Measurements from ENCODE around the gene FAM3D. TPM values are rescaled to one million over a fixed set of nuclear protein-coding genes. Genes with fewer than 3 reads are reported as not detected.

The FAM3D gene
- polyA plus RNA-seq, 3 donors = 0.28 to 1.9 (median 0.71) TPM

DNA sequence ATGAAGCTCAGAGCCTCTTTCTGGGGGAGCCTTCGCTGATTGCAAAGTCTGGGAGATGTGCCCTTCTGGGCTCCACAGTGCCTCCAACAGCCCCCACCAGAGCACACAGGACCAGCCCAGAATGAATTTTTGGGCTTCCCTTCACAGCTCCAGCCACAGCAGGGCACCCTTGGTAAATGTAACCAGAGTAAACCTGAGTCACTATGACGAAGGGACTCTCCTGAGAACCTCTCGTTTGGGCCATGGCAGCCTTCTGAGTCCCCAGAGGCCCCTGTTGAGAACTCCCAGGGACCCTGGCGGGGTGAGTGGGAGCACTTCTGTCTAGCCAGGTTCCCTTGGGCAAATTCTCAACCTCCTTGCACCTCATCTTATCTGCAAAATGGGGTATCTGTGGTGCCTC lies 20.8 kb downstream of the FAM3D start:
- H3K4me2 ChIP-seq (replicated peaks; ENCODE audit: extremely low read depth, low read length, poor library complexity, severe bottlenecking) = no peak overlapping the region
- intact Hi-C loops (cut with micrococcal nuclease) = loop anchor here in 1 of 2 donors (10.0 kb wide), 1 partner anchor 1209 kb away; no protein-coding TSS in a partner anchor
- H3K27me3 Mint-ChIP-seq (ENCODE audit: low read depth in 3 of 3) = peaks cover 0 to 4% (median 1%) of the 10 kb centered on the region in 3 donors
- peaks cover 6% of the 10 kb centered on the region for H3K4me1 Mint-ChIP-seq
- 90% methylated on average over 3 of the region's 4 CpGs for WGBS (ENCODE audit: insufficient coverage)
- H3K27ac ChIP-seq (ENCODE audit: low read depth in 1 of 2, low read length in 2 of 2) = no peak overlapping the region
- H3K27me3 ChIP-seq (ENCODE audit: control insufficient read depth in 2 of 2, insufficient read depth in 2 of 2, low read length in 2 of 2) = no peaks in the 10 kb centered on the region
- no peaks in the 10 kb centered on the region for H3K9me3 ChIP-seq (replicated peaks in 1 of 2; ENCODE audit: control insufficient read depth in 1 of 2, insufficient read depth in 1 of 2, low read length in 2 of 2)
- no peaks in the 10 kb centered on the region for H3K36me3 ChIP-seq (replicated peaks in 1 of 2; ENCODE audit: control insufficient read depth in 1 of 2, insufficient read depth in 2 of 2, low read length in 2 of 2)
- TF ChIP-seq, protein P1, sequence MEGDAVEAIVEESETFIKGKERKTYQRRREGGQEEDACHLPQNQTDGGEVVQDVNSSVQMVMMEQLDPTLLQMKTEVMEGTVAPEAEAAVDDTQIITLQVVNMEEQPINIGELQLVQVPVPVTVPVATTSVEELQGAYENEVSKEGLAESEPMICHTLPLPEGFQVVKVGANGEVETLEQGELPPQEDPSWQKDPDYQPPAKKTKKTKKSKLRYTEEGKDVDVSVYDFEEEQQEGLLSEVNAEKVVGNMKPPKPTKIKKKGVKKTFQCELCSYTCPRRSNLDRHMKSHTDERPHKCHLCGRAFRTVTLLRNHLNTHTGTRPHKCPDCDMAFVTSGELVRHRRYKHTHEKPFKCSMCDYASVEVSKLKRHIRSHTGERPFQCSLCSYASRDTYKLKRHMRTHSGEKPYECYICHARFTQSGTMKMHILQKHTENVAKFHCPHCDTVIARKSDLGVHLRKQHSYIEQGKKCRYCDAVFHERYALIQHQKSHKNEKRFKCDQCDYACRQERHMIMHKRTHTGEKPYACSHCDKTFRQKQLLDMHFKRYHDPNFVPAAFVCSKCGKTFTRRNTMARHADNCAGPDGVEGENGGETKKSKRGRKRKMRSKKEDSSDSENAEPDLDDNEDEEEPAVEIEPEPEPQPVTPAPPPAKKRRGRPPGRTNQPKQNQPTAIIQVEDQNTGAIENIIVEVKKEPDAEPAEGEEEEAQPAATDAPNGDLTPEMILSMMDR (IDR thresholded peaks at IDR 0.05) = no peak
- H4K20me1 ChIP-seq (ENCODE audit: insufficient read depth, low read length) = no peaks in the 10 kb centered on the region
- no peaks in the 10 kb centered on the region for H3K36me3 Mint-ChIP-seq
- no peak overlapping the region for H3K9ac ChIP-seq (ENCODE audit: insufficient read depth, low read length, poor library complexity, severe bottlenecking)
- no peak for DNase-seq
- H3K4me3 Mint-ChIP-seq = no peak overlapping the region
- H3K79me2 ChIP-seq (ENCODE audit: insufficient read depth, low read length) = no peaks in the 10 kb centered on the region
- no peak overlapping the region for H3K4me3 ChIP-seq (replicated peaks in 1 of 3; ENCODE audit: low read depth in 2 of 3, low read length in 3 of 3)
- peaks cover under 1 to 1% of the 10 kb centered on the region in 2 donors for H3K4me1 ChIP-seq (ENCODE audit: control insufficient read depth in 1 of 2, insufficient read depth in 2 of 2, low read length in 2 of 2)
- no peak overlapping the region for H3K27ac Mint-ChIP-seq
- H2AFZ ChIP-seq (ENCODE audit: insufficient read depth, low read depth, low read length, poor library complexity, severe bottlenecking) = no peak overlapping the region
- H3K9me3 Mint-ChIP-seq = peaks cover 0 to 2% (median 0%) of the 10 kb centered on the region in 7 donors

DNA sequence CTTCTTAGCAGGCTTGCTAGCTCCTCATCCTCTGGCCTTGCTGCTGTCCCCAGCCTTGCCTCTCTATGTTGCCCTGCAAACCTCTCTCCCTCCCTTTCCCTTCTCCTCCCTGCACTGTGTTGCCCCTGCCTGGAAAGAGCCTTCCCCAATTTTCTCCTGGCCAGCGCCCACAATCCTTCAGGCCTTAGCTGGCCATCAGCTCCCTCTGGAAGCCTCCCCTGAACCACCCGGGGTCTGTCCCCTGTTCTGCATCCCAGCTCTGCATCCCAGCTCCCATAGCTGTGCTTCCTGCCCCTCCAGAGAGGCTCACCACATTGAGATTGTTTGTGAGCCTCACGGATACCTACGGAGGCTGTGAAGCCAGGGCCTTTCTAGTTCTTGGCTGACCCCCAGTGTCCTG lies 23.7 kb downstream of the FAM3D start:
- Mint-ChIP-seq H3K4me1 (peaks cover 7% of the 10 kb centered on the region), H3K4me3 (no peak overlapping the region), H3K9me3 (peaks cover 0 to 2% (median 0%) of the 10 kb centered on the region in 7 donors), H3K27me3 (ENCODE audit: low read depth in 3 of 3) (peaks cover 0 to 11% (median 0%) of the 10 kb centered on the region in 3 donors), H3K36me3 (no peaks in the 10 kb centered on the region), H3K27ac (no peak overlapping the region)
- no peak overlapping the region for H3K4me2 ChIP-seq (replicated peaks; ENCODE audit: extremely low read depth, low read length, poor library complexity, severe bottlenecking)
- intact Hi-C loops (cut with micrococcal nuclease) = loop anchor here in 1 of 2 donors (5.0 to 10.0 kb wide), 2 partner anchors 409 to 1212 kb away; partner anchors contain the start of gene CFAP20DC
- no peak overlapping the region for H3K9ac ChIP-seq (ENCODE audit: insufficient read depth, low read length, poor library complexity, severe bottlenecking)
- H3K9me3 ChIP-seq (replicated peaks in 1 of 2; ENCODE audit: control insufficient read depth in 1 of 2, insufficient read depth in 1 of 2, low read length in 2 of 2) = no peaks in the 10 kb centered on the region
- H2AFZ ChIP-seq (ENCODE audit: insufficient read depth, low read depth, low read length, poor library complexity, severe bottlenecking) = no peak overlapping the region
- H3K4me1 ChIP-seq (ENCODE audit: control insufficient read depth in 1 of 2, insufficient read depth in 2 of 2, low read length in 2 of 2) = peaks cover 2 to 4% of the 10 kb centered on the region in 2 donors
- H3K27ac ChIP-seq (ENCODE audit: low read depth in 1 of 2, low read length in 2 of 2) = no peak overlapping the region
- H4K20me1 ChIP-seq (ENCODE audit: insufficient read depth, low read length) = no peaks in the 10 kb centered on the region
- H3K79me2 ChIP-seq (ENCODE audit: insufficient read depth, low read length) = no peaks in the 10 kb centered on the region
- no peak for DNase-seq
- TF ChIP-seq, protein P1 (IDR thresholded peaks at IDR 0.05) = no peak
- WGBS (ENCODE audit: insufficient coverage) = 92% methylated on average over 4 of the region's 4 CpGs
- no peak overlapping the region for H3K4me3 ChIP-seq (replicated peaks in 1 of 3; ENCODE audit: low read depth in 2 of 3, low read length in 3 of 3)
- no peaks in the 10 kb centered on the region for H3K27me3 ChIP-seq (ENCODE audit: control insufficient read depth in 2 of 2, insufficient read depth in 2 of 2, low read length in 2 of 2)
- H3K36me3 ChIP-seq (replicated peaks in 1 of 2; ENCODE audit: control insufficient read depth in 1 of 2, insufficient read depth in 2 of 2, low read length in 2 of 2) = no peaks in the 10 kb centered on the region
